Astrocyte (in vitro differentiated cells and primary cell): ENCODE measurements around the gene LY6G6D.

Source experiments
- EZH2 ChIP-seq: IDR thresholded peaks from 2 replicates; pipeline ENCODE4 v1.6.1; 2012; ENCODE audit warnings: mild to moderate bottlenecking, low read length, inconsistent platforms; ENCODE audit not compliant: insufficient read depth
- TF ChIP-seq, protein P1 (sequence below): IDR thresholded peaks from 2 replicates; pipeline ENCODE4 v1.5.1; 2011; ENCODE audit warnings: low read depth, mild to moderate bottlenecking, inconsistent platforms, low read length, moderate library complexity; ENCODE audit not compliant: insufficient read depth

DNA sequence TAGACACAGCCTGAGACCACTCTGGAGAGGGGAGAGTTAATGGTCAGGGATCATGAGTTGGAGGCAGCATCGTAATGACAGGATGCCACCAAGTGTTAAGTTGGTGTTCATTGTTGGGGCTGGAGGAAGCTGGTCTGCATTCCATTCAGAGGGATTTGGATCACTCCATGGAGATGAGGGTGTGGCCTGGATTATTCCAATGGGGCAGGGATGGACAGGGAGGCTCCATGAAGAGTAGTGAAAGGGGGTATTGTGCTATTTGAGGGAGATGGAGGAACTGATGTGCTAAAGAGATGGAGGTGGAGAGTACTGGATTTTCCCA is 48.4 kb downstream of the LY6G6D start:
- no peak for TF ChIP-seq EZH2
- TF ChIP-seq, protein P1, sequence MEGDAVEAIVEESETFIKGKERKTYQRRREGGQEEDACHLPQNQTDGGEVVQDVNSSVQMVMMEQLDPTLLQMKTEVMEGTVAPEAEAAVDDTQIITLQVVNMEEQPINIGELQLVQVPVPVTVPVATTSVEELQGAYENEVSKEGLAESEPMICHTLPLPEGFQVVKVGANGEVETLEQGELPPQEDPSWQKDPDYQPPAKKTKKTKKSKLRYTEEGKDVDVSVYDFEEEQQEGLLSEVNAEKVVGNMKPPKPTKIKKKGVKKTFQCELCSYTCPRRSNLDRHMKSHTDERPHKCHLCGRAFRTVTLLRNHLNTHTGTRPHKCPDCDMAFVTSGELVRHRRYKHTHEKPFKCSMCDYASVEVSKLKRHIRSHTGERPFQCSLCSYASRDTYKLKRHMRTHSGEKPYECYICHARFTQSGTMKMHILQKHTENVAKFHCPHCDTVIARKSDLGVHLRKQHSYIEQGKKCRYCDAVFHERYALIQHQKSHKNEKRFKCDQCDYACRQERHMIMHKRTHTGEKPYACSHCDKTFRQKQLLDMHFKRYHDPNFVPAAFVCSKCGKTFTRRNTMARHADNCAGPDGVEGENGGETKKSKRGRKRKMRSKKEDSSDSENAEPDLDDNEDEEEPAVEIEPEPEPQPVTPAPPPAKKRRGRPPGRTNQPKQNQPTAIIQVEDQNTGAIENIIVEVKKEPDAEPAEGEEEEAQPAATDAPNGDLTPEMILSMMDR: no peak
